Motor neuron (in vitro differentiated cells): ENCODE measurements around the gene ZNF175. TPM values are rescaled to one million over a fixed set of nuclear protein-coding genes. Genes with fewer than 3 reads are reported as not detected.

Source experiments
- ATAC-seq, 8 experiments: fragments of 200-7000 bp; cut with Tn5 transposase; replicated peaks in 6 of 8; 2 replicates each; pipeline ENCODE4 v1.8.0; 2021; ENCODE audit warnings: mild to moderate bottlenecking in 8 of 8, moderate library complexity in 8 of 8
- H3K27ac ChIP-seq, 2 donors: fragments of 250-450 bp; sonication (Bioruptor Pico); 2 replicates each; pipeline ENCODE4 v1.9.0; 2021; ENCODE audit warnings: antibody characterized with exemption in 2 of 2, mild to moderate bottlenecking in 2 of 2, moderate library complexity in 1 of 2
- H3K4me1 ChIP-seq, 2 donors: fragments of 250-450 bp; sonication (Bioruptor Pico); replicated peaks in 1 of 2; 2 replicates each; pipeline ENCODE4 v1.6.1; 2021; ENCODE audit warnings: antibody characterized with exemption in 2 of 2, mild to moderate bottlenecking in 2 of 2, moderate library complexity in 1 of 2
- H3K4me3 ChIP-seq, 5 donors: fragments of 250-450 bp; sonication (Bioruptor Pico); 2 replicates each; pipeline ENCODE4 v1.9.0; 2021; ENCODE audit warnings: antibody characterized with exemption in 5 of 5, mild to moderate bottlenecking in 5 of 5, moderate library complexity in 4 of 5
- WGBS, 10 experiments: fragments of 450-650 bp; shearing (Covaris generic); methylation state at CpG; one replicate each; pipeline ENCODE4 v1.0.0; 2022; 5-methylcytosine and 5-hydroxymethylcytosine counted together
- in situ Hi-C, 9 experiments: fragments of 400-800 bp; cut with MboI; loops; one replicate each; pipeline ENCODE4 v1.15.0; 2021; ENCODE audit warnings: low sequenced_read_pairs in 9 of 9, low pct_unique_long_range_greater_than_20kb in 2 of 9; ENCODE audit not compliant: unreplicated experiment in 9 of 9
- total RNA-seq, 8 experiments: library from RNA; unstranded; fragments of 300-600 nt; gene quantifications; 2 replicates each; pipeline versions ENCODE4 v1.2.3 to v1.2.4, GENCODE V29; 2022

Gene ZNF175
- total RNA-seq, 8 experiments from 2014 or later = 3.0 to 9.5 (median 6.0) TPM

- Histone ChIP-seq H3K4me3 (no peak overlapping the region), H3K4me1 (no peaks in the 10 kb centered on the region), H3K27ac (no peak overlapping the region)
- ATAC-seq = no peak
- in situ Hi-C loops = no loop called here
- 80 to 100% (median 97%) methylated on average over 1 to 4 of the region's 4 CpGs; no CpG with 5 or more reads in 2 of the 10 experiments for WGBS, 10 experiments
Observed at GRCh38 chr19:51586799-51587198, 15.7 kb downstream of the ZNF175 start.

GRCh38 chr19:51587264-51588191, 16.4 kb downstream of the ZNF175 start:
- H3K4me1 ChIP-seq = no peaks in the 10 kb centered on the region
- 67 to 100% (median 95%) methylated on average over 2 to 8 of the region's 9 CpGs for WGBS, 10 experiments
- ATAC-seq = no peak
- in situ Hi-C loops = no loop called here
- H3K4me3 ChIP-seq = no peak overlapping the region
- no peak overlapping the region for H3K27ac ChIP-seq

GRCh38 chr19:51589511-51589910, 18.4 kb downstream of the ZNF175 start:
- H3K4me3 ChIP-seq = no peak overlapping the region
- no peak overlapping the region for H3K27ac ChIP-seq
- in situ Hi-C loops = no loop called here
- WGBS, 10 experiments = 67 to 100% (median 96%) methylated on average over 1 to 2 of the region's 2 CpGs
- peaks cover 6 to 8% of the 10 kb centered on the region in 2 donors for H3K4me1 ChIP-seq
- no peak for ATAC-seq

- Histone ChIP-seq H3K4me1 (peaks cover 6 to 13% of the 10 kb centered on the region in 2 donors), H3K27ac (no peak overlapping the region), H3K4me3 (no peak overlapping the region)
- 80 to 100% (median 100%) methylated on average over 1 to 2 of the region's 3 CpGs; no CpG with 5 or more reads in 7 of the 10 experiments for WGBS, 10 experiments
- ATAC-seq = no peak
- in situ Hi-C loops = no loop called here
Observed at GRCh38 chr19:51590441-51590840, 19.4 kb downstream of the ZNF175 start.

GRCh38 chr19:51592521-51592920, 21.4 kb downstream of the ZNF175 start:
- WGBS, 10 experiments = 33 to 89% (median 62%) methylated on average over 1 of the region's 1 CpG; no CpG with 5 or more reads in 2 of the 10 experiments
- Histone ChIP-seq H3K4me1 (peaks cover 6 to 13% of the 10 kb centered on the region in 2 donors), H3K4me3 (no peak overlapping the region), H3K27ac (no peak overlapping the region)
- in situ Hi-C loops = no loop called here
- ATAC-seq = no peak

GRCh38 chr19:51593138-51593890, 22.2 kb downstream of the ZNF175 start:
- no peak for ATAC-seq
- Histone ChIP-seq H3K4me3 (peak overlapping the region; percentile 45 to 71 (median 49)), H3K4me1 (peaks cover 6 to 13% of the 10 kb centered on the region in 2 donors), H3K27ac (peak overlapping the region; percentile 51 to 65)
- 13 to 60% (median 33%) methylated on average over 1 to 7 of the region's 10 CpGs; no CpG with 5 or more reads in 3 of the 10 experiments for WGBS, 10 experiments
- in situ Hi-C loops = no loop called here

GRCh38 chr19:51593969-51594773, 23.1 kb downstream of the ZNF175 start:
- in situ Hi-C loops = no loop called here
- ATAC-seq = peak; percentile 95 to 99 (median 97)
- H3K4me3 ChIP-seq = peak overlapping the region; percentile 45 to 71 (median 49)
- H3K4me1 ChIP-seq = peaks cover 6 to 13% of the 10 kb centered on the region in 2 donors
- WGBS, 10 experiments = 0 to 12% (median 3%) methylated on average over 2 to 18 of the region's 61 CpGs; no CpG with 5 or more reads in 2 of the 10 experiments
- peak overlapping the region; percentile 51 to 65 for H3K27ac ChIP-seq

- Histone ChIP-seq H3K4me1 (peaks cover 6 to 13% of the 10 kb centered on the region in 2 donors), H3K27ac (peak overlapping the region in 1 of 2 donors; percentile 60), H3K4me3 (peak overlapping the region; percentile 45 to 71 (median 49))
- in situ Hi-C loops = no loop called here
- 5 to 50% (median 35%) methylated on average over 1 to 4 of the region's 6 CpGs; no CpG with 5 or more reads in 7 of the 10 experiments for WGBS, 10 experiments
- ATAC-seq = peak in 5 of 8 experiments; percentile 26 to 45 (median 32)
Observed at GRCh38 chr19:51594774-51595109, 23.7 kb downstream of the ZNF175 start.

- ATAC-seq = no peak
- Histone ChIP-seq H3K4me3 (peak overlapping the region in 1 of 5 donors; percentile 71), H3K27ac (no peak overlapping the region), H3K4me1 (peaks cover 6 to 13% of the 10 kb centered on the region in 2 donors)
- WGBS, 10 experiments = 67 to 100% (median 81%) methylated on average over 1 to 5 of the region's 8 CpGs; no CpG with 5 or more reads in 1 of the 10 experiments
- in situ Hi-C loops = no loop called here
Observed at GRCh38 chr19:51595190-51596175, 24.4 kb downstream of the ZNF175 start.

GRCh38 chr19:51598159-51598915, 27.3 kb downstream of the ZNF175 start:
- H3K4me3 ChIP-seq = no peak overlapping the region
- ATAC-seq = no peak
- H3K27ac ChIP-seq = no peak overlapping the region
- in situ Hi-C loops = no loop called here
- 20 to 77% (median 43%) methylated on average over 1 to 21 of the region's 31 CpGs; no CpG with 5 or more reads in 4 of the 10 experiments for WGBS, 10 experiments
- peaks cover under 1 to 7% of the 10 kb centered on the region in 2 donors for H3K4me1 ChIP-seq

- no peak for ATAC-seq
- Histone ChIP-seq H3K27ac (no peak overlapping the region), H3K4me3 (no peak overlapping the region), H3K4me1 (peaks cover 0 to 6% of the 10 kb centered on the region in 2 donors)
- in situ Hi-C loops = no loop called here
- 50 to 100% (median 74%) methylated on average over 1 to 8 of the region's 10 CpGs; no CpG with 5 or more reads in 1 of the 10 experiments for WGBS, 10 experiments
Observed at GRCh38 chr19:51599084-51599483, 28.0 kb downstream of the ZNF175 start.
